Breast epithelium (tissue), 4 donors: ENCODE data around the gene MAP4K4. TPM values are rescaled to one million over a fixed set of nuclear protein-coding genes. Genes with fewer than 3 reads are reported as not detected.

Experiments used
- DNase-seq, 2 donors: peaks; one replicate each; pipeline ENCODE4 v3.0.0-alpha.2; 2019; ENCODE audit warnings: low spot score in 2 of 2
- H3K27ac ChIP-seq, 2 donors: fragments of 200-600 bp; sonication (generic) in 1 of 2; one replicate each; pipeline ENCODE4 v1.5.1; 2016 to 2019; ENCODE audit warnings: mild to moderate bottlenecking in 1 of 2
- H3K27me3 ChIP-seq, 2 donors: fragments of 200-600 bp; sonication (generic) in 1 of 2; one replicate each; pipeline versions ENCODE4 v1.5.1 to v1.6.0; 2017 to 2019; ENCODE audit warnings: control low read depth in 1 of 2, mild to moderate bottlenecking in 1 of 2
- H3K36me3 ChIP-seq: fragments of 200-600 bp; one replicate; pipeline ENCODE4 v1.5.1; 2019
- H3K4me1 ChIP-seq, 2 donors: fragments of 200-600 bp; sonication (generic); one replicate each; pipeline ENCODE4 v1.5.1; 2016 to 2019; ENCODE audit warnings: control low read depth in 1 of 2
- H3K4me3 ChIP-seq, 3 donors: fragments of 200-600 bp; sonication (generic); 1 replicate in 2 of 3; 2 replicates in 1 of 3; pipeline ENCODE4 v1.5.1; 2016 to 2019; ENCODE audit warnings: mild to moderate bottlenecking in 3 of 3, moderate library complexity in 2 of 3
- H3K9me3 ChIP-seq, 2 donors: fragments of 200-600 bp; sonication (generic) in 1 of 2; one replicate each; pipeline ENCODE4 v1.5.1; 2016 to 2019; ENCODE audit warnings: control low read depth in 1 of 2
- CTCF ChIP-seq, 3 donors: fragments of 450-650 bp; IDR thresholded peaks; one replicate each; pipeline ENCODE4 v1.5.1; 2016 to 2017; ENCODE audit warnings: antibody characterized with exemption in 3 of 3, mild to moderate bottlenecking in 3 of 3, moderate library complexity in 3 of 3
- POLR2A ChIP-seq: fragments of 450-650 bp; IDR thresholded peaks from one replicate; pipeline ENCODE4 v1.6.1; 2016; ENCODE audit warnings: antibody characterized with exemption, mild to moderate bottlenecking, moderate library complexity
- POLR2AphosphoS5 ChIP-seq, 3 donors: sonication (generic); formaldehyde crosslinking; IDR thresholded peaks; one replicate each; pipeline ENCODE4 v1.6.1; 2017; ENCODE audit warnings: antibody characterized with exemption in 3 of 3
- intact Hi-C: fragments of 100-400 bp; cut with DNase I; formaldehyde crosslinking; loops from one replicate; pipeline ENCODE4 v1.15.1; 2023; ENCODE audit warnings: low total_unique reads
- total RNA-seq, 3 donors: library from RNA; depleted of rRNA; stranded (reverse); fragments of >200 nt; gene quantifications; one replicate each; pipeline ENCODE4 v1.1.0, GENCODE V29; 2016

The MAP4K4 gene
- total RNA-seq, 3 donors from 2014 or later, result 62.1 to 89.1 (median 74.7) TPM

DNA sequence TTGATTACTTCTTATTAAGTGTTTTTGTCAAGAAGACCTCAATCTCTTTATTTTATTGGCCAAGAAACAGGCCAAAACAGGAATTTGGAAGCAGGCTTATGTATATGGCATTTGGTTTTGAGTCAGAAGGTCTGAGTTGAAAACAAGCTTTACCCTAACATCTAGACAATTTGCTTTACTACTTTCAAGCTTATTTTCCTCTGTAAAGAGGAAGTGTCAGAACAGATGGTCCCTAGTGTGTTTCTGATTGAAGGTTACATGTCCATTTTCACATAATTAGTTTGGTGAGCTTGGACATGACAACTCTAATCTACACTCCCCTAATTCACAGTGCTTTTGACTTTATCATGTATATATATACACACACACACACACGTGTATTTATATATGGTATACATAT is 19.8 kb upstream of the MAP4K4 start:
- intact Hi-C loops, result no loop called here
- H3K4me1 ChIP-seq, result no peaks in the 10 kb centered on the region
- H3K27ac ChIP-seq, result no peak overlapping the region
- TF ChIP-seq POLR2AphosphoS5 (IDR thresholded peaks at IDR 0.05) (no peak), POLR2A (no peak), CTCF (IDR thresholded peaks at IDR 0.05) (no peak)
- no peaks in the 10 kb centered on the region for H3K9me3 ChIP-seq
- H3K4me3 ChIP-seq, result no peak overlapping the region
- DNase-seq, result no peak
- no peaks in the 10 kb centered on the region for H3K36me3 ChIP-seq
- no peaks in the 10 kb centered on the region for H3K27me3 ChIP-seq

- TF ChIP-seq POLR2AphosphoS5 (IDR thresholded peaks at IDR 0.05) (no peak), POLR2A (no peak), CTCF (IDR thresholded peaks at IDR 0.05) (no peak)
- Histone ChIP-seq H3K4me1 (no peaks in the 10 kb centered on the region), H3K36me3 (no peaks in the 10 kb centered on the region), H3K9me3 (no peaks in the 10 kb centered on the region), H3K4me3 (no peak overlapping the region), H3K27me3 (no peaks in the 10 kb centered on the region), H3K27ac (no peak overlapping the region)
- intact Hi-C loops, result no loop called here
- no peak for DNase-seq
Observed at GRCh38 chr2:101678379-101678778, 19.1 kb upstream of the MAP4K4 start.

GRCh38 chr2:101679037-101679726 is 18.3 kb upstream of the MAP4K4 start:
- no peak for DNase-seq
- TF ChIP-seq POLR2A, result no peak
- no peaks in the 10 kb centered on the region for H3K9me3 ChIP-seq
- H3K4me1 ChIP-seq, result no peaks in the 10 kb centered on the region
- intact Hi-C loops, result no loop called here
- no peak overlapping the region for H3K27ac ChIP-seq
- no peaks in the 10 kb centered on the region for H3K36me3 ChIP-seq
- no peak overlapping the region for H3K4me3 ChIP-seq
- no peaks in the 10 kb centered on the region for H3K27me3 ChIP-seq

DNA sequence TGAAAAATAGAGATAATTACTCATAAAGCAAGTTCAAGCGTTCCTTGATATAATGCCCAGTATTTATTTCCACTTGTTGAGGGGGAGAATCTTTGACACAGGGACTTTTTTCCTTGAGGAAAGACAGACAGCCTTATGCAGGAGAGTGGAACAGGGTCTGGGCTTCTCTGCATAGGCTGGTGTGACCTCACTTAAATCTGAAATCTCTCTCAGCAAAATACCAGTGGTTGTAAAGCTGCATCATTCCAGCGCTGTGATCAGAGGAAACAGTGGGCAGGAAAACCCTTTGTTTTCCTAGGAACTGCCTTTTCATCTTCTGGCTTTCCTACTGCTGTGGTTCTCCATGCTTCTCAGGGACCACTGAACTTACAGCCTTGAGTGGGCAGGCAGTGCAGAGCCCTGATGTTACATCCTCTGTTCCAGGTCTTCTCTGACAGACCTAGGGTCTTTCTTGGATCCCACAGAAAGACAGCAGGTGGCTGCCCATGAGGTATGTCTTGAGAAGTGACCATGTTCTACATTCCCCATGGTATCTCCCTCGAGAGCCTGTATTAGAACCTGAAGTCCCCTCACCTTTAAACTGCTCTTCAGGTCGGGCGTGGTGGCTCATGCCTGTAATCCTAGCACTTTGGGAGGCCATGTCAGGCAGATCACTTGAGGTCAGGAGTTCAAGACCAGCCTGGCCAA is 17.6 kb upstream of the MAP4K4 start:
- no peaks in the 10 kb centered on the region for H3K27me3 ChIP-seq
- intact Hi-C loops, result no loop called here
- H3K4me1 ChIP-seq, result no peaks in the 10 kb centered on the region
- no peak overlapping the region for H3K4me3 ChIP-seq
- no peak for DNase-seq
- no peak overlapping the region for H3K27ac ChIP-seq
- no peaks in the 10 kb centered on the region for H3K9me3 ChIP-seq
- H3K36me3 ChIP-seq, result no peaks in the 10 kb centered on the region
- no peak for TF ChIP-seq POLR2A
- no peak for TF ChIP-seq CTCF (IDR thresholded peaks at IDR 0.05)
- TF ChIP-seq POLR2AphosphoS5 (IDR thresholded peaks at IDR 0.05), result no peak

GRCh38 chr2:101682311-101682710 is 15.2 kb upstream of the MAP4K4 start:
- TF ChIP-seq CTCF (IDR thresholded peaks at IDR 0.05) (no peak), POLR2AphosphoS5 (IDR thresholded peaks at IDR 0.05) (no peak), POLR2A (no peak)
- H3K27me3 ChIP-seq, result no peaks in the 10 kb centered on the region
- no peak overlapping the region for H3K27ac ChIP-seq
- H3K4me3 ChIP-seq, result no peak overlapping the region
- H3K4me1 ChIP-seq, result no peaks in the 10 kb centered on the region
- H3K36me3 ChIP-seq, result no peaks in the 10 kb centered on the region
- H3K9me3 ChIP-seq, result no peaks in the 10 kb centered on the region
- intact Hi-C loops, result no loop called here
- no peak for DNase-seq
